Choroid plexus epithelial cell (primary cell): ENCODE data around the gene EID2B.

Source experiments
- DNase-seq: peaks from one replicate; pipeline ENCODE4 v3.0.0-alpha.2; 2010; ENCODE audit warnings: low read depth
- H3K4me3 ChIP-seq: 2 replicates; pipeline ENCODE4 v1.5.1; 2011; ENCODE audit warnings: low read depth, mild to moderate bottlenecking, control low read depth, low read length, moderate library complexity
- CTCF ChIP-seq: conservative IDR thresholded peaks from 2 replicates; pipeline ENCODE4 v1.5.1; 2011; ENCODE audit warnings: low read depth, mild to moderate bottlenecking, control low read depth, inconsistent platforms, low read length, moderate library complexity

Gene EID2B

GRCh38 chr19:39544226-39544903 lies 11.7 kb upstream of the EID2B start:
- no peak for TF ChIP-seq CTCF
- no peak overlapping the region for H3K4me3 ChIP-seq
- peak; percentile 23 for DNase-seq

GRCh38 chr19:39543477-39543857 lies 10.8 kb upstream of the EID2B start:
- no peak for DNase-seq
- no peak overlapping the region for H3K4me3 ChIP-seq
- no peak for TF ChIP-seq CTCF

- H3K4me3 ChIP-seq: no peak overlapping the region
- TF ChIP-seq CTCF: no peak
- no peak for DNase-seq
These were observed 9.6 kb upstream of the EID2B start for GRCh38 chr19:39542206-39542605.

- DNase-seq: no peak
- TF ChIP-seq CTCF: no peak
- H3K4me3 ChIP-seq: no peak overlapping the region
These were observed 7.7 kb upstream of the EID2B start for GRCh38 chr19:39540333-39540673.

- peak; percentile 96 for DNase-seq
- H3K4me3 ChIP-seq: peak within 1 kb of the TSS; percentile 98
- TF ChIP-seq CTCF: peak; percentile 84
These were observed 7.1 kb upstream of the EID2B start, which contains the start of gene EID2 for GRCh38 chr19:39539518-39540332. Gene EID2 (minus strand): TSS chr19:39540161. CDS start chr19:39540079, 82 bp downstream.

- peak overlapping the region; percentile 98 for H3K4me3 ChIP-seq
- TF ChIP-seq CTCF: no peak
- no peak for DNase-seq
These were observed 6.5 kb upstream of the EID2B start for GRCh38 chr19:39539165-39539517.

- DNase-seq: no peak
- H3K4me3 ChIP-seq: no peak overlapping the region
- no peak for TF ChIP-seq CTCF
These were observed 1.1 kb upstream of the EID2B start for GRCh38 chr19:39533791-39534190.
